Osteoblast (primary cell): ENCODE measurements around the gene RTF2. TPM values are rescaled to one million over a fixed set of nuclear protein-coding genes. Genes with fewer than 3 reads are reported as not detected.

Experiments used
- DNase-seq: peaks from one replicate; pipeline ENCODE4 v3.0.0; 2011; ENCODE audit warnings: low spot score, mixed read lengths; ENCODE audit not compliant: insufficient read length; ENCODE audit errors: missing footprints
- H2AFZ ChIP-seq: 2 replicates; pipeline ENCODE4 v1.6.0; 2011; ENCODE audit warnings: mild to moderate bottlenecking, low read length
- H3K27ac ChIP-seq: 2 replicates; pipeline ENCODE4 v1.5.1; 2011; ENCODE audit warnings: mild to moderate bottlenecking, low read depth, low read length, moderate library complexity
- H3K27me3 ChIP-seq: 2 replicates; pipeline ENCODE4 v1.6.0; 2012; ENCODE audit warnings: mild to moderate bottlenecking, control low read depth, inconsistent platforms, low read length, moderate library complexity; ENCODE audit not compliant: insufficient read depth
- H3K36me3 ChIP-seq: 2 replicates; pipeline ENCODE4 v1.5.1; 2011; ENCODE audit warnings: mild to moderate bottlenecking, low read length, control low read depth, moderate library complexity; ENCODE audit not compliant: insufficient read depth
- H3K4me1 ChIP-seq: 2 replicates; pipeline ENCODE4 v1.5.1; 2011; ENCODE audit warnings: mild to moderate bottlenecking, low read length, control low read depth, moderate library complexity; ENCODE audit not compliant: insufficient read depth
- H3K4me2 ChIP-seq: 2 replicates; pipeline ENCODE4 v1.6.0; 2011; ENCODE audit warnings: mild to moderate bottlenecking, low read length; ENCODE audit not compliant: insufficient read depth
- H3K4me3 ChIP-seq: fragments of 200-600 bp; sonication (generic); 3 replicates; pipeline ENCODE4 v1.5.1; 2012; ENCODE audit warnings: mild to moderate bottlenecking, low read length, inconsistent platforms; ENCODE audit not compliant: insufficient read depth
- H3K79me2 ChIP-seq: 2 replicates; pipeline ENCODE4 v1.6.0; 2012; ENCODE audit warnings: mild to moderate bottlenecking, low read length, control low read depth, inconsistent platforms; ENCODE audit not compliant: insufficient read depth
- H3K9me3 ChIP-seq: 2 replicates; pipeline ENCODE4 v1.5.1; 2011; ENCODE audit warnings: low read depth, low read length, control low read depth
- H4K20me1 ChIP-seq: 2 replicates; pipeline ENCODE4 v1.6.0; 2012; ENCODE audit warnings: mild to moderate bottlenecking, low read length, control low read depth; ENCODE audit not compliant: insufficient read depth
- CTCF ChIP-seq: IDR thresholded peaks from 2 replicates; pipeline ENCODE4 v1.5.1; 2011; ENCODE audit warnings: mild to moderate bottlenecking, low read depth, low read length, moderate library complexity; ENCODE audit errors: extremely low read depth
- total RNA-seq: library from RNA; depleted of rRNA; stranded (reverse); fragments of >200 nt; gene quantifications from 2 replicates; pipeline ENCODE4 v1.2.3, GENCODE V29; 2012

The RTF2 gene
- total RNA-seq, 1 donor = 69.1 TPM

DNA sequence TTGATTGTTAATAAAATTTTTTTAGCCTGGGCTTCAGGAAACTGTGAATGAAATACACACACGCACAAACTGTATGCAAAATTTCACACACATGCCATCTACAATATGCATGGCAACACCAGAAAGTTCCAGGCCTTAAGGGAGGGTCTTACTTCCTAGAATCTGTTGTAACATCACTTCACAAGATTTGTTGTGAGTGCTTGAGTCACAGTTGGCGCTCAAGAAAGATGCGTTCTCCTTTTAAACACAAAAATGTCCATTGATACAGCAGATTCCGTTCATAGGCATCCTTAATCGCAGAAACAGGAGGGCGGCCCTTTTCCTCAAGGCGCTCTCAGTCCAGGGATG, 485 bp upstream of the RTF2 start:
- DNase-seq = no peak
- no peaks in the 10 kb centered on the region for H4K20me1 ChIP-seq
- peak overlapping the region; percentile 98 for H3K27ac ChIP-seq
- H3K79me2 ChIP-seq = peaks cover 41% of the 10 kb centered on the region
- peak overlapping the region; percentile 98 for H2AFZ ChIP-seq
- peak overlapping the region; percentile 97 for H3K4me3 ChIP-seq
- H3K4me1 ChIP-seq = peaks cover 17% of the 10 kb centered on the region
- TF ChIP-seq CTCF = no peak
- H3K36me3 ChIP-seq = peaks cover 2% of the 10 kb centered on the region
- H3K9me3 ChIP-seq = no peaks in the 10 kb centered on the region
- H3K27me3 ChIP-seq = no peaks in the 10 kb centered on the region
- H3K4me2 ChIP-seq = peak overlapping the region; percentile 91

DNA sequence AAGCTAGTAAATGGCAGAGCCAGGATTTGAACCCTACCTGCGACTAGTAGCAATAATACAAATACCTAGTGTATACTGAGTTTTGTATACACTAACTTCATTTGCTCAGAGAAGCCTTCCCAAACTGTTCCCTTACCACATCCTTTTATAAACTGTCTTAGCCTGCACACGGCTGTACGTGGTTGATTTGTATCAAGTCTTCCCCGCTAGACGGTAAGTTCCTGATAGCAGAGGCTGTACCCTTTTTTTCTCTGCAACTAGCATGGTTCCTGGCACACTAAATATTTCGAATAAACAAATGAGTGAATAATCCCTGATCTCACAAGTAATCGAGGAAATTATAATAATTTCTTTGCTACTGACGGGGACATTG, 636 bp downstream of the RTF2 start:
- Histone ChIP-seq H3K27ac (peak overlapping the region; percentile 97), H3K36me3 (peaks cover 12% of the 10 kb centered on the region)
- DNase-seq = no peak

GRCh38 chr20:56483970-56484369, 15.5 kb downstream of the RTF2 start:
- Histone ChIP-seq H3K27ac (no peak overlapping the region), H4K20me1 (peaks cover 3% of the 10 kb centered on the region), H3K4me3 (no peak overlapping the region), H3K79me2 (peaks cover 26% of the 10 kb centered on the region), H3K36me3 (peaks cover 59% of the 10 kb centered on the region), H3K4me1 (no peaks in the 10 kb centered on the region), H3K4me2 (no peak overlapping the region), H3K9me3 (no peaks in the 10 kb centered on the region), H2AFZ (no peak overlapping the region), H3K27me3 (no peaks in the 10 kb centered on the region)
- no peak for TF ChIP-seq CTCF
- no peak for DNase-seq

More for the DNA sequence above, 636 bp downstream of the RTF2 start:
- no peak for TF ChIP-seq CTCF
- H4K20me1 ChIP-seq = no peaks in the 10 kb centered on the region
- no peaks in the 10 kb centered on the region for H3K27me3 ChIP-seq
- no peak overlapping the region for H2AFZ ChIP-seq
- peaks cover 17% of the 10 kb centered on the region for H3K4me1 ChIP-seq
- H3K9me3 ChIP-seq = no peaks in the 10 kb centered on the region
- peak overlapping the region; percentile 91 for H3K4me2 ChIP-seq
- peaks cover 45% of the 10 kb centered on the region for H3K79me2 ChIP-seq
- H3K4me3 ChIP-seq = peak overlapping the region; percentile 97

- Histone ChIP-seq H3K4me2 (no peak overlapping the region), H3K4me3 (no peak overlapping the region), H3K9me3 (no peaks in the 10 kb centered on the region), H4K20me1 (no peaks in the 10 kb centered on the region), H3K36me3 (peaks cover 49% of the 10 kb centered on the region), H3K4me1 (no peaks in the 10 kb centered on the region), H3K27me3 (no peaks in the 10 kb centered on the region), H2AFZ (no peak overlapping the region), H3K79me2 (peaks cover 31% of the 10 kb centered on the region), H3K27ac (no peak overlapping the region)
- no peak for DNase-seq
- no peak for TF ChIP-seq CTCF
These were observed 18.8 kb downstream of the RTF2 start for GRCh38 chr20:56487216-56487615.
